GM12872 (cell line): Measurements from ENCODE around the gene CNOT1.

ENCODE experiments used
- TF ChIP-seq, protein P1 (sequence below): IDR thresholded peaks from 3 replicates; pipeline ENCODE4 v1.5.1; 2011; ENCODE audit warnings: low read depth, mild to moderate bottlenecking, low read length, moderate library complexity; ENCODE audit not compliant: insufficient read depth

Gene CNOT1

DNA sequence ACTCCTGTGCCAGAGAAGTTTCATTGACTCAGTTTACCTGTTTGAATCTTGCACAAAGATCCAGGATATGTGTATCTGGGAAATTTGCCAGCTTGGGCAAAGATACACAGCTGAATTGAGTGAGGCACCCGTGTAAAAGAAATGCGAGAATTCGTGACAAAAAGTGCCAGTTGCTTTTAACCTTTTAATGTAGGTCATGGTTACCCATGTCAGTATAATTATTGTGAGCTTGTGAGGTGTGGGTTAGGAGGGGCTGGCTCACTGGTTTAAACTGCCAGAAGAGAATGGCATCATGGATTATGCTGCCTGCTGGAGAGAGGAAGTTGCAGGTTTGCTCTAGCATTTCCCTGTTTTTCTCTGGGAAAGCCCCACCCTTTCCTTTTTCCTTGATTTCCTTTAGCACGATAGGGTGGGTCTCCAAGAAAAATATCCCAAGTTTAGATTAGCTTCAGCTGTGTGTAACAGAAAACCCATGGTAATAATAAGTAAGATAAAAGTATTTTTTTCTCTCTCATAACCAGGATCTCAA lies 154.5 kb downstream of the CNOT1 start:
- TF ChIP-seq, protein P1, sequence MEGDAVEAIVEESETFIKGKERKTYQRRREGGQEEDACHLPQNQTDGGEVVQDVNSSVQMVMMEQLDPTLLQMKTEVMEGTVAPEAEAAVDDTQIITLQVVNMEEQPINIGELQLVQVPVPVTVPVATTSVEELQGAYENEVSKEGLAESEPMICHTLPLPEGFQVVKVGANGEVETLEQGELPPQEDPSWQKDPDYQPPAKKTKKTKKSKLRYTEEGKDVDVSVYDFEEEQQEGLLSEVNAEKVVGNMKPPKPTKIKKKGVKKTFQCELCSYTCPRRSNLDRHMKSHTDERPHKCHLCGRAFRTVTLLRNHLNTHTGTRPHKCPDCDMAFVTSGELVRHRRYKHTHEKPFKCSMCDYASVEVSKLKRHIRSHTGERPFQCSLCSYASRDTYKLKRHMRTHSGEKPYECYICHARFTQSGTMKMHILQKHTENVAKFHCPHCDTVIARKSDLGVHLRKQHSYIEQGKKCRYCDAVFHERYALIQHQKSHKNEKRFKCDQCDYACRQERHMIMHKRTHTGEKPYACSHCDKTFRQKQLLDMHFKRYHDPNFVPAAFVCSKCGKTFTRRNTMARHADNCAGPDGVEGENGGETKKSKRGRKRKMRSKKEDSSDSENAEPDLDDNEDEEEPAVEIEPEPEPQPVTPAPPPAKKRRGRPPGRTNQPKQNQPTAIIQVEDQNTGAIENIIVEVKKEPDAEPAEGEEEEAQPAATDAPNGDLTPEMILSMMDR, result no peak

DNA sequence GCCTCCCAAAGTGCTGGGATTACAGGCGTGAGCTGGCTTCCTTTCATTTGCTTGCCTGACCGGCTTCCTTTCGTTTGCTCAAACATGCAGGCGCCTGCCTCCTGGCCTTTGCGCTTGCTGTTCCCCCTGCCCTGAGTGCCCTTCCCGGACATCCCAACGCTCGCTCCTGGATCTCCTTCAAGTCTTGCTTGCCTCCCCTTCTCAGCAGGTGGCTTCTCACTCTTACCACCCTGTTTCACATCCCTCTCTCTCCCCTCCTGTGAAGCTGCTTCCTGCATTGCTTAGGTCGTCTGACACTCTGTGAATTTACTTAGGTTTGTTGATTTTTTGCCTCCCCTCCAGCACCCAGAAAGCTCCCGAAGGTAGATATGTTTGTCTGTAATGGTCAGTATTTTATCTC lies 155.3 kb downstream of the CNOT1 start:
- TF ChIP-seq, protein P1, result no peak

DNA sequence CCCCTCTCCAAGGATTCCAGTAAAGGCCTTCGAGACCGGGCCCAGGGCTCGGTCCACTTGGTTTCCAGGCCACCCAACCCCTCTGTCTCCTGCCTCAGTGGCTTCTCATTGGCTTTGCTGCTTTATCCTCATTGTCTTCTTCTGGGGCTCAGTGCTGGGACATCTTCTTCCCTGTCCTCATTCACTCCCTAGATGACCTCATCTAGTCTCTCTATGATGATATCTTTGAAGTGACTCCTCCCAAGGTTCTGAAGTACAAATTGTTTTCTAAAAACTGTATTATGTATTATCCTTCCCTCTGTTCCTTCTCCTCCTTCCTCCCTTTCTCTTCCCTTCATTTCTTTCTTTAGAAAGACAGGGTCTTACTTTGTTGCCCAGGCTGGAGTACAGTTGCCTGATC lies 156.8 kb downstream of the CNOT1 start:
- TF ChIP-seq, protein P1, result no peak

DNA sequence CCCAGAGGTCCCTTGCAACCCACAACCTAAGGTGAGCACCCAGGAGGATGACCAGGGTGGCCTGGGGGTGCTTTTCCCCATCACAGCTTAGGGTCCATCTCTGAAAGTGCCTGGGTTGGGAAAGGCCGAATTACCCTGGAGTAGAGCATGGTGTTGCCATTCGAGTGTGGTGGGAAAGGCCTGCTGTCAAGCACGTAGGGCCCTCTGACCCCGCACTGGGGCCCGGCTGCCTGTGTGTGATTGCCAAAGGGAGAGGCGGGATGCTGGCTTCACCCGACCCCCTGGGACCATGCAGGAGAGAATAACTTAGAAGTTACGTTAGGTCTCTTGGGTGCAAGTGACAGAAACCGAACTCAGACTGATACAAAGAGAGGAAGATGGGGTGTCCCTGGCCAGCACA lies 157.4 kb downstream of the CNOT1 start:
- TF ChIP-seq, protein P1, result no peak

DNA sequence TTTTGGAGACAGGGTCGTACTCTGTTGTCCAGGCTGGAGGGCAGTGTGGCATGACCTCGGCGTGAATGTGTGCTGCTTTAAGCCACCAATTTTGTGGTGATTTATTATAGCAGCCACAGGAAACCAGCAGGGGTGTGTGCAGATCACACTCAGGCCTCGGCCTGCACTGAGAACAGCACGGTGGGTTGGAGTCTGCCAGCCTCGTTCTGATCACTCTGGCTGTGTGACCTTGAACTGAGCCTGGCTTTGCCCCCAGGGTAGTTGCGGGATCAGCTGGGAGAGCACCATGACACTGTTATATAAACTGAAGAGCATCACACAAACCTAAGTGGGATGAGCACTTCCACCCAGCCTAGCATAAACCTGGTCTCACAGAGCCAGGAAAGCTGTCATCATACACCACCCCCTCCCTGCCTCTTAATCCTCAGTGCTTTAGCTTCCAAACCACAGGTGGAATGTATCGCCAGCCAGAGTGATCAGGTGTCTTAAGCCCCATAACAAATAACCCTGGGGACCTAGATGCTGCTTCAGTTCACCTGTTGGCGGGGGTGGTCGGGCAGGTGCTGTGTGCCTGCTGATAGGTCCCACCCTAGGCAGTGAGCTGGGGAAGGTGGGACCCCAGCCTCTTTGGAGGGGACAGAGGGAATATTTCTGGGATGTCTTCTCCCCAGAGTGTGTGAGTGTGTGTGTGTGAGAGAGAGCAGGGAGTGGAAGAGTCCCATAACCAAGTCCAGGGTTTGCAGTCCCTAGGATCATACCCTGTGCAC lies 158.2 kb downstream of the CNOT1 start:
- TF ChIP-seq, protein P1, result no peak
